Measurements from ENCODE around the gene RASAL1. TPM values are rescaled to one million over a fixed set of nuclear protein-coding genes. Genes with fewer than 3 reads are reported as not detected.

Gene RASAL1
- total and polyA plus RNA-seq, 8 donors: 0.79 to 12.1 (median 2.6) TPM

DNA sequence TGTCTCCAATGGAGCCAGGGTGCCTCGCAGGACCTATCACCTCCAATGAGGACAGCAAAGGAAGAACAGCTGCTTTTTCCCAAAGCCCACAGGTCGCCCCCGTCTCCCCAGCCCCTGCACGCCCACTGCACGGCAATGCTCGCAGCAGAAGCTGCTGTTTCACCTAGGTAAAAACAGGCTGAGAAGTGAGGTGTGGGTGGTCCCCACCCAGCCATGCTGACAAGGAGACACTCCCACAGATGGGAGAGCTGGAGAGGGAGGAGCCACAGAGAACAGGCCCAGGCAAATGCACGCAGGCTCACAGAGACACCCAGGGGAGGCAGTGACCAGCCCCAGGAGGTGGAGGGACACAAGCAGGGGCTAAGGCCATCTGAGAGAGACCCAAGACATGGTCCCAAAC is 24.4 kb upstream of the RASAL1 start:
- Histone ChIP-seq H3K27me3 (no peaks in the 10 kb centered on the region), H3K4me3 (no peak overlapping the region), H3K27ac (no peak overlapping the region), H3K9me3 (no peaks in the 10 kb centered on the region), H3K4me1 (no peaks in the 10 kb centered on the region), H3K36me3 (peaks cover 0 to 52% (median 16%) of the 10 kb centered on the region in 3 donors)
- FAIRE-seq (no peak), DNase-seq (no peak), ATAC-seq (no peak)
- TF ChIP-seq, protein P1, sequence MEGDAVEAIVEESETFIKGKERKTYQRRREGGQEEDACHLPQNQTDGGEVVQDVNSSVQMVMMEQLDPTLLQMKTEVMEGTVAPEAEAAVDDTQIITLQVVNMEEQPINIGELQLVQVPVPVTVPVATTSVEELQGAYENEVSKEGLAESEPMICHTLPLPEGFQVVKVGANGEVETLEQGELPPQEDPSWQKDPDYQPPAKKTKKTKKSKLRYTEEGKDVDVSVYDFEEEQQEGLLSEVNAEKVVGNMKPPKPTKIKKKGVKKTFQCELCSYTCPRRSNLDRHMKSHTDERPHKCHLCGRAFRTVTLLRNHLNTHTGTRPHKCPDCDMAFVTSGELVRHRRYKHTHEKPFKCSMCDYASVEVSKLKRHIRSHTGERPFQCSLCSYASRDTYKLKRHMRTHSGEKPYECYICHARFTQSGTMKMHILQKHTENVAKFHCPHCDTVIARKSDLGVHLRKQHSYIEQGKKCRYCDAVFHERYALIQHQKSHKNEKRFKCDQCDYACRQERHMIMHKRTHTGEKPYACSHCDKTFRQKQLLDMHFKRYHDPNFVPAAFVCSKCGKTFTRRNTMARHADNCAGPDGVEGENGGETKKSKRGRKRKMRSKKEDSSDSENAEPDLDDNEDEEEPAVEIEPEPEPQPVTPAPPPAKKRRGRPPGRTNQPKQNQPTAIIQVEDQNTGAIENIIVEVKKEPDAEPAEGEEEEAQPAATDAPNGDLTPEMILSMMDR (IDR thresholded peaks at IDR 0.05): no peak
- WGBS, 2 donors: 94 to 95% methylated on average over 7 of the region's 7 CpGs
- intact Hi-C loops (cut with DNase I): loop anchor here in 2 of 3 donors (5.0 to 10.0 kb wide), 3 partner anchors 55 to 113 kb away; partner anchors contain the start of gene DTX1 (in 1 of the 2)

DNA sequence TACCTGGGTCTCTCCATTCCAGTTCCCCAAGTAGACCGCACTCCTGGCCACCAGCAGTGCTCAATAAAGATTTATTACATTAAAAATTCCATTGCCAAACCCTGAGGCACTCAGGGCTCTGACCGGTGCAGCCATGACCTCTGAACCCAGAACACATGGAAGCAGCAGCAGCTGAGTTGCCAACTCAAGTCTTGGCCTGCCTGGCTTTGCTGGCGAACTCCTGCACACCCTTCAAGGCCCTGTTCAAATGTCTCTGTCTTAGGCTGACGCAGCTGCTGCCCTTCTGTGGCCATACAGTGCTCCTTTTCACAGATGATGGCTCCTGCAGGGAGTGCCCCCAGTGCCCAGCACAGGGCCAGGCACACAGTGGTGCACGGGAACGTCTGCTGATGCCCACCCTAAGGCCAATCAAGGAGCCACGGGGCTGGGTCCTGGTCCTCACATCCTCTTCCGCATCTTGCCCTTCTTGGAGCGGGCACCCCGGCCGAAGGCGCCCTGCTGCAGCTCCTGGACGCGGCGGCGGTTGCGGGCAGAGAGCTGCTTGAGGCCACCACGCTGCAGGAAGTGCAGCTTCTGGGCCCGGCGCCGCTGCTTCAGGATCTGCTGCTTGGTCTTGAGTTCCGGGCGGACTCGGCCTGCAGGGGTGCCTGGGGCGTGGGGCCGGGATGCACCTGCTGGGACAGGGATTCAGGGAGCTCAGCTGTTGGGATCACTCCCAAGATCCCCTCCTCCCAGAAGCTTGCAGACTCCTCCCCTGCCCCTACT is 23.1 kb upstream of the RASAL1 start:
- 96% methylated on average over 25 to 26 of the region's 26 CpGs for WGBS, 2 donors
- intact Hi-C loops (cut with DNase I): loop anchor here in 2 of 3 donors (5.0 to 10.0 kb wide), 2 partner anchors 104 to 111 kb away; partner anchors contain the start of gene DTX1 (in 1 of the 2)
- H3K4me1 ChIP-seq: peaks cover 0 to 6% (median 0%) of the 10 kb centered on the region in 3 donors
- no peak overlapping the region for H3K27ac ChIP-seq
- no peak overlapping the region for H3K4me3 ChIP-seq
- TF ChIP-seq, protein P1 (IDR thresholded peaks at IDR 0.05): no peak
- ATAC-seq (no peak), DNase-seq (peak in 1 of 6 donors; percentile 70), FAIRE-seq (no peak)
- no peaks in the 10 kb centered on the region for H3K9me3 ChIP-seq
- peaks cover 0 to 40% (median 15%) of the 10 kb centered on the region in 3 donors for H3K36me3 ChIP-seq
- H3K27me3 ChIP-seq: no peaks in the 10 kb centered on the region

DNA sequence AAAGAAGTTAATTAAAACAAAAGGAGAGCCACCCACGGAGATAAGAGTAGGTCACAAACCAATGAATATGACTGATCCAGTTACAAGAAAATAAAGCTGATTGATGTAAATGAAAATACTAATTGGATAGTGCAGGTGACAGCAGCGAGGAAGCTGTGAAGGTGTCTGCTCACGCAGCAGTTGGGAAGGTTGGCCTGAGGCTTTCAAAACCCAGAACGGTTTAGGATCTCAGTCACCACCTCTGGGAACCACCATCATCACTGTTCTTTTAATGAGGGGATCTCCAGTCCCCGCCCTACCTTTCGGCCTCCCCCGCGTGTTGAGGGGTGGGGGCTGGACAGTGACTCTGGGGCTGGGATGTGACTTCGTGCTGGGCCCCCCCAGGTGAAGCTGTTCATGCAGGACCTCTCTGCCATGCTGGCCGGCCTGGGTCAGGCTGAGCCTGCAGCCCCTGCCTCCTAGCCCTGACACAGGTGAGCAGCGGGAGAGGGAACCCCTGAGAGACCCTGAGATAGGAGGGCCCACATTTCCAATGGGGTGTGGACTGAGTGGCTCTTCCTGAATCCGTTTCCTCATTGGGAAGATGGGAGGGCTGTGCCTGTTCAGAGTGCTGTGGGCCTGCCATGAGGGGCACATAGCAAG is 21.8 kb upstream of the RASAL1 start:
- ATAC-seq (no peak), FAIRE-seq (no peak), DNase-seq (no peak)
- Histone ChIP-seq H3K4me1 (peaks cover 0 to 6% (median 0%) of the 10 kb centered on the region in 3 donors), H3K4me3 (no peak overlapping the region), H3K9me3 (no peaks in the 10 kb centered on the region), H3K36me3 (peaks cover 0 to 29% (median 9%) of the 10 kb centered on the region in 3 donors), H3K27ac (no peak overlapping the region), H3K27me3 (no peaks in the 10 kb centered on the region)
- WGBS, 2 donors: 88 to 93% methylated on average over 12 of the region's 12 CpGs
- intact Hi-C loops (cut with DNase I): loop anchor here in 2 of 3 donors (5.0 to 10.0 kb wide), 2 partner anchors 103 to 110 kb away; partner anchors contain the start of gene DTX1 (in 1 of the 2)
- TF ChIP-seq, protein P1 (IDR thresholded peaks at IDR 0.05): no peak

DNA sequence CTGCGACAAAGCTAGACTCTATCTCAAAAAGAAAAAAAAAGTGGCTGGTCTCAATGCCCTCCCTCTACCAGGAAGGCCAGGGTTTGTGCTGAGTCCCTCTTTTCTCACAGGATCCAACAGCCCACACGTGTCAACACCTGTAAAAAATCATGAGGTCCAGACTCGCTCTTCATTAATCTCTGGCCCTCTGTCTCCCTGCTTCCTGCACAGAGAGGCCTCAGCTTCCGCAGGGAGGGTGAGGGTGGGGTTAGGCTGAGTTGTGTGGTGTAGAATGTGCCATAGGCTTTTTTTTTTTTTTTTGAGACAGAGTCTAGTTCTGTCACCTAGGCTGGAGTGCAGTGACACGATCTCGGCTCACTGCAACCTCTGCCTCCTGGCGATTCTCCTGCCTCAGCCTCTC is 20.1 kb upstream of the RASAL1 start:
- Histone ChIP-seq H3K9me3 (no peaks in the 10 kb centered on the region), H3K27me3 (no peaks in the 10 kb centered on the region), H3K36me3 (peaks cover 0 to 21% (median 9%) of the 10 kb centered on the region in 3 donors), H3K27ac (no peak overlapping the region), H3K4me1 (peaks cover 0 to 6% (median 0%) of the 10 kb centered on the region in 3 donors), H3K4me3 (no peak overlapping the region)
- ATAC-seq: no peak
- no peak for FAIRE-seq
- no peak for DNase-seq
- 60 to 76% methylated on average over 7 of the region's 7 CpGs for WGBS, 2 donors
- intact Hi-C loops (cut with DNase I): loop anchor here in 2 of 3 donors (5.0 to 10.0 kb wide), 2 partner anchors 101 to 108 kb away; partner anchors contain the start of gene DTX1 (in 1 of the 2)
- TF ChIP-seq, protein P1 (IDR thresholded peaks at IDR 0.05): no peak

All from pancreas (tissue), 10 donors.